Measurements from ENCODE around the gene POLR2J. TPM values are rescaled to one million over a fixed set of nuclear protein-coding genes. Genes with fewer than 3 reads are reported as not detected.

Gene POLR2J
- total RNA-seq, 4 donors from 2014 or later = 13.2 to 27.9 (median 22.5) TPM

- DNase-seq = no peak
- H3K4me3 ChIP-seq = no peak overlapping the region
- H3K36me3 ChIP-seq = peaks cover 0 to 16% (median 0%) of the 10 kb centered on the region in 3 donors
- TF ChIP-seq CTCF (IDR thresholded peaks at IDR 0.05) (no peak), POLR2A (IDR thresholded peaks at IDR 0.05) (no peak)
- H3K9me3 ChIP-seq = no peaks in the 10 kb centered on the region
- H3K4me1 ChIP-seq = peaks cover 0 to 56% (median 43%) of the 10 kb centered on the region in 4 donors
- H3K27ac ChIP-seq = peak overlapping the region in 1 of 4 donors; percentile 98
- H3K27me3 ChIP-seq = no peaks in the 10 kb centered on the region
Measured at GRCh38 chr7:102429141-102429899, 49.4 kb downstream of the POLR2J start.

GRCh38 chr7:102427019-102427405 lies 51.7 kb downstream of the POLR2J start:
- Histone ChIP-seq H3K27me3 (no peaks in the 10 kb centered on the region), H3K9me3 (no peaks in the 10 kb centered on the region), H3K27ac (peak overlapping the region; percentile 79 to 98 (median 92)), H3K36me3 (peaks cover 0 to 19% (median 0%) of the 10 kb centered on the region in 3 donors), H3K4me3 (peak overlapping the region; percentile 5 to 29 (median 22)), H3K4me1 (peaks cover 0 to 55% (median 33%) of the 10 kb centered on the region in 4 donors)
- no peak for TF ChIP-seq POLR2A (IDR thresholded peaks at IDR 0.05)
- no peak for TF ChIP-seq CTCF (IDR thresholded peaks at IDR 0.05)
- no peak for DNase-seq

- Histone ChIP-seq H3K27ac (peak overlapping the region; percentile 79 to 98 (median 92)), H3K36me3 (peaks cover 0 to 23% (median 0%) of the 10 kb centered on the region in 3 donors), H3K4me1 (peaks cover 0 to 49% (median 27%) of the 10 kb centered on the region in 4 donors), H3K4me3 (peak overlapping the region; percentile 5 to 29 (median 22)), H3K9me3 (no peaks in the 10 kb centered on the region), H3K27me3 (no peaks in the 10 kb centered on the region)
- TF ChIP-seq POLR2A (IDR thresholded peaks at IDR 0.05) (no peak), CTCF (IDR thresholded peaks at IDR 0.05) (no peak)
- peak in 2 of 3 donors; percentile 87 for DNase-seq
Measured at GRCh38 chr7:102426268-102427018, 52.3 kb downstream of the POLR2J start.

GRCh38 chr7:102425639-102426267 lies 53.0 kb downstream of the POLR2J start:
- no peaks in the 10 kb centered on the region for H3K9me3 ChIP-seq
- H3K27ac ChIP-seq = peak overlapping the region; percentile 79 to 98 (median 92)
- peaks cover 0 to 43% (median 20%) of the 10 kb centered on the region in 4 donors for H3K4me1 ChIP-seq
- TF ChIP-seq CTCF (IDR thresholded peaks at IDR 0.05) (no peak), POLR2A (IDR thresholded peaks at IDR 0.05) (peak; percentile 20 to 27)
- no peaks in the 10 kb centered on the region for H3K27me3 ChIP-seq
- peak; percentile 57 to 94 (median 94) for DNase-seq
- peak overlapping the region in 3 of 4 donors; percentile 17 to 29 (median 23) for H3K4me3 ChIP-seq
- peaks cover 0 to 27% (median 0%) of the 10 kb centered on the region in 3 donors for H3K36me3 ChIP-seq

- H3K4me3 ChIP-seq = peak overlapping the region in 1 of 4 donors; percentile 29
- no peak for TF ChIP-seq POLR2A (IDR thresholded peaks at IDR 0.05)
- TF ChIP-seq CTCF (IDR thresholded peaks at IDR 0.05) = no peak
- H3K27ac ChIP-seq = peak overlapping the region; percentile 79 to 98 (median 92)
- H3K27me3 ChIP-seq = no peaks in the 10 kb centered on the region
- H3K4me1 ChIP-seq = peaks cover 0 to 49% (median 20%) of the 10 kb centered on the region in 4 donors
- no peaks in the 10 kb centered on the region for H3K9me3 ChIP-seq
- peaks cover 0 to 27% (median 0%) of the 10 kb centered on the region in 3 donors for H3K36me3 ChIP-seq
- peak in 2 of 3 donors; percentile 64 to 71 for DNase-seq
Measured at GRCh38 chr7:102424787-102425218, 53.9 kb downstream of the POLR2J start.
